OCI-LY7 (cell line): ENCODE data around the gene DDX10. TPM values are rescaled to one million over a fixed set of nuclear protein-coding genes. Genes with fewer than 3 reads are reported as not detected.

ENCODE experiments used
- BruUV-seq: library from RNA; stranded (reverse); fragments of 400-500 nt; replicated peaks from 2 replicates; lab custom pipeline; 2021; lab: Mats Ljungman, UMichigan
- CTCF ChIA-PET: fragments of 300-600 bp; sonication (Branson Sonifier 250); formaldehyde crosslinking; loops from one replicate; lab custom pipeline; 2022; ENCODE audit warnings: antibody characterized with exemption; ENCODE audit not compliant: unreplicated experiment; lab: Charles Lee
- POLR2A ChIA-PET: fragments of 300-600 bp; sonication (Branson Sonifier 250); formaldehyde crosslinking; loops from one replicate; lab custom pipeline; 2022; ENCODE audit warnings: antibody characterized with exemption; lab: Charles Lee
- DNase-seq: peaks from one replicate; pipeline ENCODE4 v3.0.0-alpha.2; 2015; ENCODE audit warnings: low spot score
- H2AFZ ChIP-seq: fragments of 200-600 bp; sonication (generic), shearing (Covaris generic); 2 replicates; pipeline ENCODE4 v1.6.1; 2014; ENCODE audit warnings: mild to moderate bottlenecking, antibody characterized with exemption, low read length, moderate library complexity
- H3K27ac ChIP-seq: fragments of 200-600 bp; sonication (generic); 2 replicates; pipeline ENCODE4 v1.5.1; 2014; ENCODE audit warnings: mixed run types, low read depth, mild to moderate bottlenecking, moderate library complexity, low read length, inconsistent platforms; ENCODE audit not compliant: poor library complexity, severe bottlenecking
- H3K36me3 ChIP-seq: fragments of 200-600 bp; sonication (generic); 2 replicates; pipeline ENCODE4 v1.6.1; 2014; ENCODE audit warnings: mild to moderate bottlenecking, antibody characterized with exemption, low read length, moderate library complexity, mixed read lengths; ENCODE audit not compliant: insufficient read depth
- H3K4me1 ChIP-seq: fragments of 200-600 bp; sonication (generic); 2 replicates; pipeline ENCODE4 v1.5.1; 2014; ENCODE audit warnings: mild to moderate bottlenecking, low read length; ENCODE audit not compliant: insufficient read depth, poor library complexity, severe bottlenecking
- H3K4me2 ChIP-seq: fragments of 200-600 bp; sonication (generic); 2 replicates; pipeline ENCODE4 v1.6.1; 2014; ENCODE audit warnings: mild to moderate bottlenecking, low read length
- H3K4me3 ChIP-seq: fragments of 200-600 bp; sonication (generic); 2 replicates; pipeline ENCODE4 v1.5.1; 2014; ENCODE audit warnings: mild to moderate bottlenecking, low read depth, low read length; ENCODE audit not compliant: poor library complexity, severe bottlenecking
- H3K79me2 ChIP-seq: fragments of 200-600 bp; sonication (generic); 2 replicates; pipeline ENCODE4 v1.6.1; 2016; ENCODE audit warnings: low read depth, mild to moderate bottlenecking, low read length, moderate library complexity, mixed read lengths; ENCODE audit not compliant: insufficient read depth
- H3K9me2 ChIP-seq: fragments of 200-600 bp; sonication (generic); 2 replicates; pipeline ENCODE4 v1.6.1; 2016; ENCODE audit warnings: mild to moderate bottlenecking, low read length, mixed read lengths; ENCODE audit not compliant: insufficient read depth
- H3K9me3 ChIP-seq: fragments of 200-600 bp; sonication (generic); 2 replicates; pipeline ENCODE4 v1.6.1; 2014; ENCODE audit warnings: mild to moderate bottlenecking, mixed run types, low read length, mixed read lengths
- H4K20me1 ChIP-seq: fragments of 200-600 bp; sonication (generic); 2 replicates; pipeline ENCODE4 v1.6.1; 2014; ENCODE audit warnings: mild to moderate bottlenecking, antibody characterized with exemption, low read length, moderate library complexity, mixed read lengths; ENCODE audit not compliant: insufficient read depth
- EZH2phosphoT487 ChIP-seq: fragments of 200-600 bp; sonication (generic); IDR thresholded peaks from 2 replicates; pipeline ENCODE4 v1.6.1; 2018; ENCODE audit warnings: low read depth, borderline replicate concordance, mild to moderate bottlenecking, mixed run types, antibody characterized with exemption, low read length, moderate library complexity, mixed read lengths
- intact Hi-C: fragments of 100-400 bp; cut with micrococcal nuclease; formaldehyde crosslinking; loops from one replicate; pipeline ENCODE4 v1.10.0; 2022; ENCODE audit not compliant: unreplicated experiment
- total RNA-seq, 2 experiments: library from RNA; depleted of rRNA in 1 of 2; stranded (reverse); fragments of >200 nt in 1 of 2; shearing (Covaris generic) in 1 of 2; gene quantifications; 2 replicates each; pipeline ENCODE4 v1.2.3, GENCODE V29; 2014 to 2022
- TF ChIP-seq, protein P1 (sequence below): fragments of 200-600 bp; sonication (generic); conservative IDR thresholded peaks from 2 replicates; pipeline ENCODE4 v1.5.1; 2014; ENCODE audit warnings: mild to moderate bottlenecking, antibody characterized with exemption, low read length, moderate library complexity, mixed read lengths

DDX10 gene
- total RNA-seq, 2 experiments from 2014 or later: 46.5 to 48.7 TPM

DNA sequence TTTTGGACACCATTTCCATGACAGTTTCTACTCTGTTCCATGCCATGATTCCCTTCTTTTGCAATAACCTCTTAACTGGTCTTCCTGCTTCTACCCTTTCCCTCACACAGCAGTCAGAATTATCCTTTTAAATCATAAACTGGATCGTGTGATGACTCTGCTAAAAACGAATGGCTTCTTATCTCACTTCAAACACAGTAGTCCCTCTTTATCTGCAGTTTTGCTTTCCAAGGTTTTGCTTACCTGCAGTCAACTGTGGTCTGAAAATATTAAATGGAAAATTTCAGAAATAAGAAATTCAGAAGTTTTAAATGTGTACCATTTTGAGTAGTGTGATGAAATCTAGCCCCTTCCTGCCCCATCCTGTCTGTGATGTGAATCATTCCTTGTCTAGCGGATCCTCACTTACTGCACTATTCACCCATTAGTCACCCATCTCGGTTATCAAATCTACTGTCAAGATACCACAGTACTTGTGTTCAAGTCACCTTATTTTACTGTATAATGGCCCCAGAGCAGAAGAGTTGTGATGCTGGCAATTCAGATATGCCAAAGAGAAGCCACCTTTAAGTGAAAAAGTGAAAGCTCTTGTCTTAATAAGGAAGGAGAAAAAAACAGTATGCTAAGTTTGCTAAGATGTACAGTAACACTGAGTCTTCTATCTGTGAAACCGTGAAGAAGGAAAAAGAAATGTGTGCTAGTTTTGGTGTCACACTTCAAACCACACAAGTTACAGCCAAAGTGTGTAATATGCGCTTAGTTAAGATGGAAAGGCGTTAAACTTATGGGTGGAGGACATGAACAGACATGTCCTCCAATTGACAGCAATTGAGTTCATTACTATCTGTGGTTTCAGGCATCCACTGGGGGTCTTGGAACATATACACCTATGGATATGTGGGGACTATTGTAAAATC lies 283.0 kb downstream of the DDX10 start:
- H4K20me1 ChIP-seq: no peaks in the 10 kb centered on the region
- H3K36me3 ChIP-seq: no peaks in the 10 kb centered on the region
- H3K4me1 ChIP-seq: no peaks in the 10 kb centered on the region
- POLR2A ChIA-PET: no interaction called here
- no peaks in the 10 kb centered on the region for H3K9me3 ChIP-seq
- intact Hi-C loops: no loop called here
- no peak overlapping the region for H3K27ac ChIP-seq
- CTCF ChIA-PET: no interaction called here
- H3K4me3 ChIP-seq: no peak overlapping the region
- no peak overlapping the region for H3K4me2 ChIP-seq
- H2AFZ ChIP-seq: no peak overlapping the region
- no peak for DNase-seq
- H3K79me2 ChIP-seq: no peaks in the 10 kb centered on the region
- TF ChIP-seq, protein P1, sequence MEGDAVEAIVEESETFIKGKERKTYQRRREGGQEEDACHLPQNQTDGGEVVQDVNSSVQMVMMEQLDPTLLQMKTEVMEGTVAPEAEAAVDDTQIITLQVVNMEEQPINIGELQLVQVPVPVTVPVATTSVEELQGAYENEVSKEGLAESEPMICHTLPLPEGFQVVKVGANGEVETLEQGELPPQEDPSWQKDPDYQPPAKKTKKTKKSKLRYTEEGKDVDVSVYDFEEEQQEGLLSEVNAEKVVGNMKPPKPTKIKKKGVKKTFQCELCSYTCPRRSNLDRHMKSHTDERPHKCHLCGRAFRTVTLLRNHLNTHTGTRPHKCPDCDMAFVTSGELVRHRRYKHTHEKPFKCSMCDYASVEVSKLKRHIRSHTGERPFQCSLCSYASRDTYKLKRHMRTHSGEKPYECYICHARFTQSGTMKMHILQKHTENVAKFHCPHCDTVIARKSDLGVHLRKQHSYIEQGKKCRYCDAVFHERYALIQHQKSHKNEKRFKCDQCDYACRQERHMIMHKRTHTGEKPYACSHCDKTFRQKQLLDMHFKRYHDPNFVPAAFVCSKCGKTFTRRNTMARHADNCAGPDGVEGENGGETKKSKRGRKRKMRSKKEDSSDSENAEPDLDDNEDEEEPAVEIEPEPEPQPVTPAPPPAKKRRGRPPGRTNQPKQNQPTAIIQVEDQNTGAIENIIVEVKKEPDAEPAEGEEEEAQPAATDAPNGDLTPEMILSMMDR: no peak
- no peak for TF ChIP-seq EZH2phosphoT487
- H3K9me2 ChIP-seq: no peaks in the 10 kb centered on the region
- no TSS peak for BruUV-seq

DNA sequence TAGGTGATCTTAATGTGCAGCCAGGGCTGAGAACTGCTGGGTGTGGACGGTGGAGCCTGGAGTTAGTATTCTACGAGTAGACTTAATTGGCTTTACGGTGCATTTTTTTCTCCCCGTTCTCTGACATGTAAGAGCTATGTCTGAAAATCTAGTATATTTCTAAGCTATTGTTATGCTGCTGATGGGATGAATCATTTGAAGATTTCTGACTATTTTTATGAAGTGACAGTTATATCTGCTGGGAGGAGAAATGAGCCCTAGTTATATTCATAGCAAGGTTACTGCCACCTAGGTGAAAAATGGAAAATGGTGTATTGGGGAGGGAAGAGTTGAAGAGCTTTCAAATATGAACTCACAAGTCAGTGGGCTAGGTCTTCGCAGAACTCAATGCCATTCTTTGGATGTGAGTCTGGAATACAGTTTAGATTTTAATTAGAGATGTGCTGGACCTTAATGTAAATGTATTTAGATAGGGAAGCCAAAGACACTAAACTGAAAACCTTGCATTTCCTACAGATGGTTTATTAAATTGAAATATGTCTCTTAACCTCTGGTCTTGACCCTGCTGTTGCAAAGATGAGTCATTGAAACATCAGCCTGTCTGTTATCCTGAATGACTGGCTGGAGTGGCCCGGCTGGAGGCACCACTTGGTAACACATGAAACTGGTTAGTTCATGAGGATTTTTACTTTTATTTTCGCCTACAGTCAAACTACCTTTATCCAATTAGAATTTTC lies 293.7 kb downstream of the DDX10 start:
- ChIA-PET CTCF (no interaction called here), POLR2A (no interaction called here)
- H3K4me2 ChIP-seq: no peak overlapping the region
- intact Hi-C loops: no loop called here
- no peaks in the 10 kb centered on the region for H3K79me2 ChIP-seq
- TF ChIP-seq, protein P1: no peak
- no peak for TF ChIP-seq EZH2phosphoT487
- no peak overlapping the region for H3K27ac ChIP-seq
- no peaks in the 10 kb centered on the region for H3K4me1 ChIP-seq
- DNase-seq: no peak
- BruUV-seq: no TSS peak
- no peak overlapping the region for H2AFZ ChIP-seq
- H4K20me1 ChIP-seq: no peaks in the 10 kb centered on the region
- no peaks in the 10 kb centered on the region for H3K9me3 ChIP-seq
- no peaks in the 10 kb centered on the region for H3K9me2 ChIP-seq
- no peak overlapping the region for H3K4me3 ChIP-seq
- no peaks in the 10 kb centered on the region for H3K36me3 ChIP-seq
